Mucosa of descending colon (tissue), 3 donors: ENCODE results near the gene ASMTL. TPM values are rescaled to one million over a fixed set of nuclear protein-coding genes. Genes with fewer than 3 reads are reported as not detected.
A peak's percentile ranks its signal among the peaks of the same experiment; 100 is the strongest.

Experiments
- ATAC-seq: fragments of 200-7000 bp; cut with Tn5 transposase; one replicate; pipeline ENCODE4 v1.9.1; 2020; ENCODE audit warnings: mild to moderate bottlenecking, moderate library complexity
- DNase-seq, 3 donors: peaks; one replicate each; pipeline ENCODE4 v3.0.0-alpha.2; 2020
- H3K36me3 ChIP-seq: fragments of 200-600 bp; one replicate; pipeline ENCODE4 v1.8.0; 2021; ENCODE audit warnings: low read depth, mild to moderate bottlenecking
- H3K4me1 ChIP-seq: fragments of 200-600 bp; one replicate; pipeline ENCODE4 v1.8.0; 2021; ENCODE audit warnings: low read depth, mild to moderate bottlenecking
- H3K4me3 ChIP-seq: fragments of 200-600 bp; one replicate; pipeline ENCODE4 v1.8.0; 2021; ENCODE audit warnings: mild to moderate bottlenecking
- H3K9me3 ChIP-seq: fragments of 200-600 bp; one replicate; pipeline ENCODE4 v1.8.0; 2021; ENCODE audit warnings: mild to moderate bottlenecking
- intact Hi-C, 2 donors: fragments of 100-400 bp; cut with DNase I in 1 of 2; cut with micrococcal nuclease in 1 of 2; formaldehyde crosslinking; loops; one replicate each; pipeline versions ENCODE4 v1.11.0 to v1.11.1; 2022; cut with DNase I, micrococcal nuclease
- long read RNA-seq, 2 donors: library from polyadenylated mRNA; unstranded; transcript quantifications; one replicate each; pipeline ENCODE4 v2.0.0, GENCODE V29; 2019 to 2021
- total RNA-seq, 3 donors: library from RNA; stranded (reverse); fragmentation: NEBNext Ultra II Directional in 2 of 3; extraction: Animal tissue kit (Norgen Biotek cat#: 25700) in 2 of 3; gene quantifications; one replicate each; pipeline versions ENCODE4 v1.2.1 to v1.2.4, GENCODE V29; 2021 to 2023
- TF ChIP-seq, protein P1 (sequence below): fragments of 200-600 bp; IDR thresholded peaks from one replicate; pipeline ENCODE4 v1.8.0; 2022; ENCODE audit warnings: antibody characterized with exemption, mild to moderate bottlenecking
- donor health status: DM: no; HTN: no; CAD: no; lungs with moderate emphysema.
- donor health status: DM: no; HTN: no; CAD: no.
- donor health status: DM: no; HTN: yes; CAD: no.

Gene ASMTL, protein sequence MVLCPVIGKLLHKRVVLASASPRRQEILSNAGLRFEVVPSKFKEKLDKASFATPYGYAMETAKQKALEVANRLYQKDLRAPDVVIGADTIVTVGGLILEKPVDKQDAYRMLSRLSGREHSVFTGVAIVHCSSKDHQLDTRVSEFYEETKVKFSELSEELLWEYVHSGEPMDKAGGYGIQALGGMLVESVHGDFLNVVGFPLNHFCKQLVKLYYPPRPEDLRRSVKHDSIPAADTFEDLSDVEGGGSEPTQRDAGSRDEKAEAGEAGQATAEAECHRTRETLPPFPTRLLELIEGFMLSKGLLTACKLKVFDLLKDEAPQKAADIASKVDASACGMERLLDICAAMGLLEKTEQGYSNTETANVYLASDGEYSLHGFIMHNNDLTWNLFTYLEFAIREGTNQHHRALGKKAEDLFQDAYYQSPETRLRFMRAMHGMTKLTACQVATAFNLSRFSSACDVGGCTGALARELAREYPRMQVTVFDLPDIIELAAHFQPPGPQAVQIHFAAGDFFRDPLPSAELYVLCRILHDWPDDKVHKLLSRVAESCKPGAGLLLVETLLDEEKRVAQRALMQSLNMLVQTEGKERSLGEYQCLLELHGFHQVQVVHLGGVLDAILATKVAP
- total RNA-seq, result 10 to 100 TPM; 15.6 to 32.0 (median 18.8) TPM
- long read RNA-seq, donor 1, transcript ASMTL-201 (13 exons, 2,027 nt), result major isoform, 69 of 86 reads
- long read RNA-seq, donor 1, partial matches to known transcripts, result 3 of 86 reads
- long read RNA-seq, donor 1, other reads (novel, unspliced or antisense), result 9 of 86 reads
- long read RNA-seq, donor 2, transcript ASMTL-201 (13 exons, 2,027 nt), result major isoform, 27 of 34 reads
- long read RNA-seq, donor 2, partial matches to known transcripts, result 2 of 34 reads
- long read RNA-seq, donor 2, other reads (novel, unspliced or antisense), result 2 of 34 reads

- Histone ChIP-seq H3K4me1 (peaks cover 9% of the 10 kb centered on the region), H3K9me3 (no peaks in the 10 kb centered on the region), H3K4me3 (peak within 1 kb of the TSS; percentile 46), H3K36me3 (no peaks in the 10 kb centered on the region)
- ATAC-seq (peak; percentile 92), DNase-seq (peak; percentile 100)
- intact Hi-C loops, result no loop called here
- TF ChIP-seq, protein P1, sequence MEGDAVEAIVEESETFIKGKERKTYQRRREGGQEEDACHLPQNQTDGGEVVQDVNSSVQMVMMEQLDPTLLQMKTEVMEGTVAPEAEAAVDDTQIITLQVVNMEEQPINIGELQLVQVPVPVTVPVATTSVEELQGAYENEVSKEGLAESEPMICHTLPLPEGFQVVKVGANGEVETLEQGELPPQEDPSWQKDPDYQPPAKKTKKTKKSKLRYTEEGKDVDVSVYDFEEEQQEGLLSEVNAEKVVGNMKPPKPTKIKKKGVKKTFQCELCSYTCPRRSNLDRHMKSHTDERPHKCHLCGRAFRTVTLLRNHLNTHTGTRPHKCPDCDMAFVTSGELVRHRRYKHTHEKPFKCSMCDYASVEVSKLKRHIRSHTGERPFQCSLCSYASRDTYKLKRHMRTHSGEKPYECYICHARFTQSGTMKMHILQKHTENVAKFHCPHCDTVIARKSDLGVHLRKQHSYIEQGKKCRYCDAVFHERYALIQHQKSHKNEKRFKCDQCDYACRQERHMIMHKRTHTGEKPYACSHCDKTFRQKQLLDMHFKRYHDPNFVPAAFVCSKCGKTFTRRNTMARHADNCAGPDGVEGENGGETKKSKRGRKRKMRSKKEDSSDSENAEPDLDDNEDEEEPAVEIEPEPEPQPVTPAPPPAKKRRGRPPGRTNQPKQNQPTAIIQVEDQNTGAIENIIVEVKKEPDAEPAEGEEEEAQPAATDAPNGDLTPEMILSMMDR, result no peak
Observed at GRCh38 chrX:1452516-1453394, at the start of gene ASMTL. ASMTL (minus strand) TSS chrX:1452909; CDS start chrX:1452840, 69 bp downstream.

GRCh38 chrX:1502241-1502640 is 49.5 kb upstream of the ASMTL start:
- Histone ChIP-seq H3K4me1 (no peaks in the 10 kb centered on the region), H3K9me3 (no peaks in the 10 kb centered on the region), H3K4me3 (no peak overlapping the region), H3K36me3 (no peaks in the 10 kb centered on the region)
- intact Hi-C loops, result no loop called here
- ATAC-seq (peak; percentile 70), DNase-seq (peak in 1 of 3 donors; percentile 76)
- TF ChIP-seq, protein P1, result no peak

- Histone ChIP-seq H3K36me3 (no peaks in the 10 kb centered on the region), H3K4me1 (no peaks in the 10 kb centered on the region), H3K4me3 (no peak overlapping the region), H3K9me3 (no peaks in the 10 kb centered on the region)
- TF ChIP-seq, protein P1, result no peak
- DNase-seq, result no peak
- peak; percentile 58 for ATAC-seq
- intact Hi-C loops, result no loop called here
Observed at GRCh38 chrX:1500701-1501624, 48.3 kb upstream of the ASMTL start.

- Histone ChIP-seq H3K36me3 (no peaks in the 10 kb centered on the region), H3K4me1 (no peaks in the 10 kb centered on the region), H3K9me3 (no peaks in the 10 kb centered on the region), H3K4me3 (no peak overlapping the region)
- no peak for DNase-seq
- no peak for ATAC-seq
- TF ChIP-seq, protein P1, result no peak
- intact Hi-C loops, result no loop called here
Observed at GRCh38 chrX:1496076-1496475, 43.4 kb upstream of the ASMTL start.
